SW480 (cell line): ENCODE results near the gene AVEN.

ENCODE experiments used
- DNase-seq: peaks from one replicate; pipeline ENCODE4 v3.0.0-alpha.2; 2016; ENCODE audit warnings: low spot score

AVEN gene

DNA sequence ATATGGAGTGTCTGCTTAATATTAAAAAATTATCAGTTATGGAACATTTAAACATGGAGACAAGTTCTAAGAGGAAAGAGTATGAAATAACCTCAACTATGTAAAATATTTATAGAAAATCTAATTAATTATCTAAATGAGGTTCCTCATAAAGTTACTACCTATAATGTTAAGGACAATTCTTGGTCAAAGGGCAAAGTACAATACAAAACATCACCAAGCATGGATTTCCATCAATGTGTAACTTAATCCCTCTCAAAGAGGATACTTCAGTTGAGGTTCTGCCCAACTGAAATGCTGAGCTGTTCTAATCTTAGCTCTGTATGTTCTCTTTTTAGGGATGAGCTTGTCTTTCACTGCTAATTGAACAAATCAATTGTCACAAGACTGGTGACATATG is 126.7 kb downstream of the AVEN start:
- DNase-seq: no peak

DNA sequence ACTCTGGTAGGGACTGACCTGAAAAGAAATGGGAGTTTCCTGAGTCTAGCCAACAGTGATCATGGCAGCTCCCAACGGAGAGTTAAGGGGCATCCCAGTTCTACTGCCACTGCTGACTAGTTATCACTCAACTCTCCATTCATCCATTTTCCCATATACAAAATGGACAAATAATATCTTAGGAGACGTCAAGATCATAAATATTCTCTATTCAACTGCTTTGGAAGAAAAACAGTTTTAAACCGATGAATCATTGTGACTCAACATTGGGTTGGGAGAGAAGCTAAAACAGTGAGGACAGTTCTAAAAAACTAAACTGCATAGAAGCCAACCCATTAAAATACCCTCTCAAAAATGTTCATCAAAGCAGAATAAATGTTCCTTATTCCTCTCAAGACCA is 128.3 kb downstream of the AVEN start:
- no peak for DNase-seq

DNA sequence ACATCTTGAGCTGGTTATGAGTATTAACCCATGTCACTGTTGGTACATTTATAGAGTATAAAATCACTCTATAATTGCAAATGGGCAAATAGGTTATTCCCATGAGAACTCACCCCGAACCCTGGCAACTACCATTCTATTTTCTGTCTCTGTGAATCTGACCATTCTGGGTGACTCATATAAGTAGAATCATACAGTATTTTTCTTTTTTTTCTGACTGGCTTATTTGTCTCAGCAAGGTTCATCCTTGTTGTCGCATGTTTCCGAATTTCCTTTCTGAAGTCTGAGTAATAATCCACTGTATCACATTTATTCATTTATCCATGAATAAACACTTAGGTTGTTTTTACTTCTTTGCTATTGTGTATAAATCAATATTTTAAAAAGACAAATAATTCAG is 130.6 kb downstream of the AVEN start:
- no peak for DNase-seq

DNA sequence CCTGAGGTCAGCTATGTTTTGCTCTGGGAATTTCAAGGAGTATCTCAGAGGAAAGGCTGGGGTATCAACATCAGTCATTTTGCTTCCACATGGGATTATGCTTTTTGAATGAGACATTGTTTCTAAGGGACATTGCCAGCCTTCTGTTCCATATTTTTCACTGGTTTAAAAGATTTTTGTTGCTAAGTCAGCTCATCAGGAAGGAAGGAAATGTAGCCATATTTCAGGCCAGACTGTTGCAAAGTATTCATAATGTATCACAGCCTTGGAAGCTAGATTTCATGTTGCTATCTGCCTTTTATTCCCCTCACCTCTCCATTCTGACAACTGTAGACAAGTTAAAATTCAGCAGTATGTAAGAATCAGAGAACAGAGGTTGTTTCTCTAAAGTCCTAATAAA is 131.7 kb downstream of the AVEN start:
- no peak for DNase-seq

DNA sequence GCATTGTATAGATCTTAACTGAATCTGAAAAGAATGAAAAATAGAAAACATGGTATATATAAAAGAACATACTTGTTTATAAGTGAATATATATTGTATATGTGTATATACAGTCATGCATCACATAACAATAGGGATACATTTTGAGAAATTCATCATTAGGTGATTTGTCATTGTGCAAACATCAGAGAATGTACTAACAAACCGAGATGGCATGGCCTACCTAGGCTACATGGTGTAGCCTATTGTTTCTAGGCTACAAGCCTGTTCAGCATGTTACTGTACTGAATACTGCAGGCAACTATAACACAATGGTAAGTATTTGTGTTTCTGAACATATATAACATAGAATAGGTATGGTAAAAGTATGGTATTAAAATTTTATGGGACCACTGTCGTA is 135.3 kb downstream of the AVEN start:
- DNase-seq: no peak

DNA sequence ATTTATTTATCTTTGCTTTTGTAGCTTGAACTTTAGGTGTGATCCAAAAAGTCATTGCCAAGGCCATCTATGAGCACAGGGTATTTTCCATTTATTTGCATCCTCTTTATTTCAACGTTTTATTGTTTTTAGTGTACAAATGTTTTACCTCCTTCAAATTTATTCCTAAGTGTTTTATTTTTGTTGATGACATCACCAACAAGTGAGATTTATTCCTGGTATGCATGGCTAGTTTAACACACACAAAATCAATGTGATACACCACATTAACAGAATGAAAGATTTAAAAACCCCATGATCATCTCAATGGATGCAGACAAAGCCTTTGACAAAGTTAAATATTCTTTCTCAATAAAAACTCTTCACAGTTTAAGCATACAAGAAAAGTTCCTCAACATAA is 137.0 kb downstream of the AVEN start:
- no peak for DNase-seq

DNA sequence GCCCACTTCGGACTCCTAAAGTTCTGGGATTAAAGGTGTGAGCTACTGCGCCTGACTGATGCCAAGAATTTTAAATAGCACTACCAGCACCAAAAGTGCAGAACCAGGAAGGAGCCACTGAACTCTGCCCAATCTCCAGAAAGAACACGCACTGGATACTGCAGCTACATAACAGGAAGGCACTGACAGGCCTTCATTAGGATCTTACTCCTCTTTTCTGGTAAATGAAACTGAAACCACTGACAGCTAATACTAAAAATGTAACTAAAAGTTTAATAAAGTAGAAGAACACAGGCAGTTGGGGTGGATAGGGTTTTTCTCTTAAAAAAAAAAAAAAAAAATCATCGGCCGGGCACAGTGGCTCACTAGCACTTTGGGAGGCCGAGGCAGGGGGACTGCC is 144.8 kb downstream of the AVEN start:
- DNase-seq: no peak

DNA sequence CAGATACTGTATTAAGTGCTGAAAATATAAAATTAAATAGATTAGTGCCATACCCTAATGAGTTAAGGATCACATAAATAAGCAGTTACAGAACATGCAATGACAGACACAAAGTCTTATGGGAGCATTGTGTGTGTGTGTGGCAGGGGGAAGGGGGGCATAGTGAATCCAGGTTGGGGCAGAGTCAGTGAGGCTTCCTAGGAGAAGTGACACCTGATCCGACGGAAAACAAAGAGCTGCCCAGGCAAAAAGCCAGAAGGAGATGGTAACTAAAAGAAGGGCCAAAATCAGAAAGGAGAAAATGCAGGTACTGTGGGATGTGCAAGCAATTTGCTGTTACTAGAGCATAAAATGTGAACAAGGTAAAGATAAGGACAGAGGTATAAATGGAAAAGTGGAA is 150.8 kb downstream of the AVEN start:
- DNase-seq: no peak

DNA sequence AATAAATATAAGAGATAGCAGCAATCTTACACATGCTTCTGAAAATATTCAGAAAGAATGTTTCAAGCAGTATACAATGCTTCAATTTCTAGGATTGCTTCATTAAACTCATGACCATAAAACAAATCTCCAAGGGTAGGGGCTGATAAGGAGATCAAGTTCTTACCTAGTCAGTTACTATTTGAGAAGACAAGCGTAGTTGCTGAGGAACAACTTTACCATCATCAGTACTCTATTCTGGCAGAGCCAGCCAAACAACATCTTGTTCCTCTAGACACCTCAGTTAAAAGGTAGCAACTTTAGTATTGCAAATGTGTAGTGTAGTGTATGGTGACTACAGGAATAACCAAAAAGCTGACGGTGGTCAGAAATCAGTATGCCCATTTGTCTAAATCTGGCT is 156.1 kb downstream of the AVEN start:
- no peak for DNase-seq

DNA sequence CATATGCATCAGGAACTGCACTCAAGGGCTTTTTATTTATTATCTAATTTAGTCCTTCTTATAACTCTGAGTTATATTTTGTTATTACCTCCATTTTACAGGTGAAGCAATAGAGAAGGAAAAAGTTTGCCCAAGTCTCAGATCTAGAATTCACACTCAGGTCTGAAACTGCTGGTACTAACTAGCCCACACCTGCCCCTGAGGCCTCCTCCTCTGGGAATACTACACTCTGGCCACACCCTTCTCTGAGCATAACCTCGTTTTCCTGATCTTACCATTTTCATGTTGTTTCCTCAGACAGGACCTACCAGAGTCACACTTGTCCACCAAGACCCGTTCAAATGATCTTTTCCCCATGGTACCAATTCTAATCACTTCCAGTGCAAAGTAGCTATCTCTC is 164.8 kb downstream of the AVEN start:
- no peak for DNase-seq

DNA sequence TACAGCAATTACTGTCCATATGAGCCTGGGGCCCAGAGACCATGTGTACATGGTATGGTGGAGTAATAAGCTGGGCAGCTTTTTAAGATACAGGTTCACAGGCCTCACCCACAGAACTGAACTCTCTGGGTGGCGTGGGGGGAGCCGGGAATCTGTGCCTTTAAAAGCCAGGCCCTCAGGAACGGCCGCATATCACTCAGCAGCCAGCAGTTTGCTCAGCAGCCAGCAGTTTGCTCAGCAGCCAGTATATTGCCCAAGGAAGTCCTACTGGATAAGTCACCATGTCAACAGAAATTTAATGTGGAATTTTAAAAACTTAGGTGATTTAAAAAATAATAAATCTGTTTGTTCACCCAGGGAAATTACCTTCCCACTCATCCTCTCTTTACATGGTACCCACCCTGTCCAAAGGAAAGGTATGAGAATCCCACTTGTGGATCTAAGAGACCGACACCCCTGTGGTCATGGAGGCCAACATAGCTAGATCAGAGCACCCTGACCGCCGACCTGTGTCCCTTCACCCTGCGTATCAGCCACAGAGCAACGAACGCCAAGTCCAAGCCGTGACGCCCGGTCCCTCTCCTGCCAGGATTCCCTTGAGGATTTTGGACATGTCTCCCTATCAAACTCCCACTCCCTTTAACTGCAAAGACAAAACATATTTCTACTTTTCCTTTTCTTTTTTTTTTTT is 166.4 kb downstream of the AVEN start:
- DNase-seq: no peak

DNA sequence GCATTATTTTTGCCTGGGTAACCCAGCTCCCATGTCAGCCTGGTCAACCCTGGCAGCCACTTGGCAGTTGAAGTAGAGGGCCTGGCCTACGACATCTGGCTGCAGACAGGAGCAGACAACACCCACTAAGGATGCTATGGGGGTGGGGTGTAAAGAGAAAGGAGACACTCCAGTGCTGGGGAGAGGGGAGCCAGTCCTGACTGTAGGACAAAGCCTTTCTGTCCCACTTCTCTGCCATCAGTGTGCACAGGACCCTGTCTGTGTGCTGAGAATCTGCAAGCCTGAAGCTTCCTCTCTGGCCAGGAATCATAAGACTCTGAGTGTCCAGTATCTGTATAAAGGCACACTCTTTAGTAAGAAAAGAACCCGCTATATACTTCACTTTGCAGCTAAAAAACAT is 167.0 kb downstream of the AVEN start:
- DNase-seq: no peak

DNA sequence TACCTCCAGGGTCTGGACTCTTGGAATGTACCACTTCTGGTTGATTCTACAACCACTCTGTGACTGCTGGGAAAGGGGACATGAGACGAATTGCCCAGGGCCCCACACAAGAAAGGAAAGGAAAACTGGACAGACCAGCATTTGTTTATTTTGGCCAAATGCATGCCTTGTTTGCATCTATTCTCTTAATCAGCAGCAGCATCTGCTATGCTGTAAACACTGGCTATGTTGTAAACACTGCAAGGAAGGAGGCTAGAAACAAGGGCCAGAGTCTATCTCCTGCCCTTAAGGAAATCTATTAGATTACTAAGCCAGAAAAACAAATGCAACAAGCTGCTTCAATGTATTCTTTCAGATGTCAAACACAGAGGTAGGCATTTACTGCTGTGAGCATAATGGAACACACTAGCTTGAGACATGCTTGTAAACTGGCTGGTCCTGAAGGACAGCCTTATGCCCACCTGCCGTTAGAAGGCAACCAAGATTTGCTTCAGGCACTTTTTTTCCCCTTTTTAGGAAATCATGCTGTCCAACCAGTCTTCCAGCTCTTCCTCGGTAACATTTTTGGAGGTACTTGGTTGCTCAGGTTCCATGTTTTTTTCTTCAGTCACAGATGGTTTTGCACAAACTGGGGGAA is 172.8 kb downstream of the AVEN start:
- DNase-seq: no peak

DNA sequence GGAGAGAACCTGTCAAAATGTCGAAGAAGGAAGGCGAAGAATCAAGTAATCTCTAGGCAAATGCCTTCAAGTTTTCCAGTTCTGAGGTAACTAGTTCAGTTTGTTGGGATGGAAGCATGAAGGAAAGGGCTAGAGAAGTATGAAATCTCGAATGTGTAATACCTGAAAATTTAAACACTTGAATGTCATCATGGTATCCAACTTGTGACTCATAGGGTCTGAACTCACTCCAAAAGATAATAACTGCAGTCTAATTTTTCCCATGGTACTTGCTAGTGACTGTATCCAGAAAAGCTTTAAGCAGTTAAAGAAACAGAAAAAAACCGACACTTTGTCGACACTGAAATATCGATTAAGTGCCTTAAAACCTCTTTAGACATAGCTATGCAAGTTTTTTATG is 173.6 kb downstream of the AVEN start:
- DNase-seq: no peak

DNA sequence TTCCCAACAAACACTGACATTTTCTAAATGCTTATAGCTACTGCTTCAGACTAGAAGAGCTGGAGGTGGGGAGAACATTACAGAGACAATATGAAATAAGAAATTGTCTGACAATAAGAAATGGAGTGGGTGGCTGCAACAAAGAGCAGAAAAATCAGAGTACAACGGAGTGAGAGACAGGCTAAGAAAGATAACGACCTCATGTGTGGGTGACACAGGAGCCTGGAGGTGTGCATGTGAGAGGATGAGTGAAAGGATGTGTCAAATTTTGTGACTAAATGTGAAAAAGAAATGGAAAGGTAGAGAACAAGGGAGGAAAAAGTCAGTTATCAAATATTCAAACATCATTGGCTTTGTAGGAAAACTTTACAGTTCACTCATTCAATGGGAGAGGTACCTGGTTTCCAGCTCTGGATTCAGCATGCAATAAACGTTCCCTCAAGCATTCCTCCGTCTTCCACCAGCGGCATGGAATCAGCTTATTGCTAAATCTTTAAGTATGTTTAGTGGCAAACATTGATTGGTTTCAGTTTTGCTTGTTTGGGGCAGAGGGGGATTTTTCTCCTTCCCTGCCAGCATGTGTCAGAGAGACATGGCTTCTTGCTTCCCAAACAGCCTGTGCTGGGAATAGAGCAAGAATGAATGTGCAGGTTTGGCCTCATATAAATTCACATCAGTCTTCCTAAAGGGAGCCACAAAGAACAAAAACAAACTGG is 174.5 kb downstream of the AVEN start:
- no peak for DNase-seq

DNA sequence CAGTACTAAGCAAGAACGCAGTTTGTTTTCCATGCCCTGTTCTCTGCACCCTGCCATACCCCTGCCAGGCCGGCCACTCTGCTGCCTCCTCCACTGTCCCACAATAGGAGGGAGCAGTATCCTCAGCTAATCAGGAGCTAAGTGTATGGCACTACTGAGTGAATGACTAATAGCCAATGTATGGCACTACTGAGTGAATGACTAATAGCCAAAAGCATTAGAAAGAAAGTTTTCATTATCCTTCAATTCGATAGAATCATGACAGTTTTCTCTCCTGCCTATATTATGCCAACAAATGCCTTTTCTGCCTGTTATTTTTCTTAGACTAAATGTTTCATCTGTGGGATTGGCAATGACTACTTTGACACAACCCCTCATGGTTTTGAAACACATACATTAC is 178.2 kb downstream of the AVEN start:
- no peak for DNase-seq

DNA sequence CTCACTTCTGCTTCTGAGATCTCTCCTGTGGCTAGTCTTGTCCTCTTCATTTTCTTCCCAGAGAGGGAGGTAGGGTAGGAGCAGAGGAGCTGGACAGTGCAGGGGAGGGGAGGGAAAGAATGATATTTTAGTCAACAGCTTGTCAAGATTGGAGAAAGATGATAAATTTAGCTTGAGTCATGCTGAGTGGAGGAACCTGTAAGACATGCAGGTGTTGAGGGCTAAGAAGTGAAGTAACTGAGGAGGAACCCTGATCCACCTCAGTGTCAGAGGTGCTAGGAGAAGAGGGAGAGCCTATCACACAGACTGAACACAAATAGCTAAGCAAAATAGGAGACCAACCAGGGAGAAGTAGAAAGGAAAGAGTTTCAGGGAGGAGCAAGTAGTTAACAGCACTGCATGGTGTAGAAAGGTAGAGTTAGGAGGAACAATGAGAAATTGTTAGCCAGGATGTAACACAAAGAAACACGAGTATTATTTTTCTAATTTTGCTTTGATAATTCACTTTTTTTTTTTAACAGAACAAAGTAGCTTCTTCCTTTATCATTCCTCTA is 178.9 kb downstream of the AVEN start:
- no peak for DNase-seq

DNA sequence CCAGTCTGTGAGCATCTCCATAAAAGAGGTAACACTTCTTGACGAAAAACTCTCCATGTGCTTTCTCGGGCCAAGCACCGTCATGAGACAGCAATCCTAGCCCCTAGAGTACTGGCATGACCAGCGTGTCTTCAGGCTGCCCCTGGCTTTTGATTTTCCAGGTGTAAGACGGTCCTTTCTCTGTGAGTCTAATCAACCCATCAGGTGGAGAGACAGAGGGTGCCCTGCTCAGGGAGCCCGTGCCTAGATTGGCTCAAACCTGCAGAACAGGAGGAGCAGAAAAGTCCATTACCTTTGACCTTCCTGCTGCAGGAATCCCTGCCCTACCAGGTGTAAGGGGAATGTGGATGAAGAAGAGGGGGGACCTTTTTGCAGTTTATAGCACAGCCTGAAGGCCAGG is 180.2 kb downstream of the AVEN start:
- no peak for DNase-seq

DNA sequence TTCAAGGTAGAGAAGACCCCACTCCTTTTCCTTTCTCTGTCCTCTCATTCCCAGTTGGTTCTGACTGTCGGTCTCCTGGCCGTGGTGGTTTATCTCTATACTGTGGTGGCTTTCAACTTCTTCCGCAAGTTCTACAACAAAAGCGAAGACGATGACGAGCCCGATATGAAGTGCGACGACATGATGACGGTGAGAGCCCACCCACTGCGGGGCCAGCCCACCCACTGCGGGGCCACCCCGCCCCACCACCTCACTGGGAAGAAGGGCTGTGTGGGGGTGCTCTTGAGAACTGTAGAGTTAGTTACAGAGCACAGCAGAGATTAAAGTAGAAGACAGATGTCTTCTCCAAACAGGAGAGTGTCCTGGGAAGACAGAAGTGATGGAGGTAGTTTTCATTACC is 181.3 kb downstream of the AVEN start:
- no peak for DNase-seq

DNA sequence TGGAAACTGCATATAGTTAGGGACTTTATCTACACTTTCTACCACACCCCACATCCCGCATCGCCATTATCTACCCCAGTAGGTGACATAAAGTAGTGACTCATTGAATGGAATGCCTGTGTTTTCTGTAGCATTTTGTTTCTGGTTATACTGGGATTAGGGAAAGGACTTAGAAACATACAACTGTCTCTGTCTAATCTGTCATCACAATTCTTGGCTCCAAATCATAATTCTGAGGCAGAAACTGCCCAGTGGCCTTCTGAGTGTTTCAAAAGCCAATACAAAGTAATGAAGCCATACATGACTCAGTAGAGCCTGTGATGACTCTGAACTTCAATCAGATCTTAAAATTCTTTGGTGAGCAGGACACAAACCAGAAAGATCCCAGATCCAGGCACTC is 186.4 kb downstream of the AVEN start:
- peak; percentile 15 for DNase-seq

DNA sequence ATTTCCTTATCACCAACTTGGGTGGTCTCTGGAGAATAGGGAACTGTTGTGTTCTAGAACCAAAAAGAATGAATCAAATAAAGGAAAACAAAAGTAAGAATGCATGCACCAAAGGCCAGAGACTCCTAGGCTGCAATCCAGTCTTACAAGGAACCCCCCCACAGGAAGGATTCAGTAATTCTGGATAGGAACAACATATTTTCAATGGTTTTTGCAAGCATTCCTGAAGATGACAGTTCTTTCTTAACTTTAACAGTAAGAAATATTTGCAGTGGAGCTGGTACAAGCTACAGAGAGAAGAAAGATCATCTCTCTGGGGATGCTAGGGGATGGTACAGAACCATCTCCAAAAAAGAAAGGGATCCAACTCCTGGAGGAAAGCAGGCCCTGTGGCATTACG is 186.9 kb downstream of the AVEN start:
- no peak for DNase-seq

DNA sequence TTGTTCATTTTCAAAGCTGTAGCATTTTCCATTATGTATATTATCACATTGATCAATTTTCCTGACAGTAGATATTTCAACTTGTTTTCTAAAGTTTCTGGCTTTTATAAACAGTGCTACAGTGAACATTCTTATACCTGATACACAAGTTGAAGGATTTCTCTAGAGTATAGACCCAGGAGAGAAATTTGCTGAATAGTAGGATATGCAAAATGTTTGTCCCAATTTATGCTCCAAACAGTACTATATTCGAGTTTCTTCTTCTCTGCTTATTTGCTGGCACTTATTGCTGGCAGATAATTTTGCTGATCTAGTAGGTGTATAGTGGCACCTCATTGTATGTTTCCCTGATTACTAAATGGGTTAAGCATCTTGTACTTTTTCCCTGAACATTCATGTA is 187.9 kb downstream of the AVEN start:
- DNase-seq: no peak

DNA sequence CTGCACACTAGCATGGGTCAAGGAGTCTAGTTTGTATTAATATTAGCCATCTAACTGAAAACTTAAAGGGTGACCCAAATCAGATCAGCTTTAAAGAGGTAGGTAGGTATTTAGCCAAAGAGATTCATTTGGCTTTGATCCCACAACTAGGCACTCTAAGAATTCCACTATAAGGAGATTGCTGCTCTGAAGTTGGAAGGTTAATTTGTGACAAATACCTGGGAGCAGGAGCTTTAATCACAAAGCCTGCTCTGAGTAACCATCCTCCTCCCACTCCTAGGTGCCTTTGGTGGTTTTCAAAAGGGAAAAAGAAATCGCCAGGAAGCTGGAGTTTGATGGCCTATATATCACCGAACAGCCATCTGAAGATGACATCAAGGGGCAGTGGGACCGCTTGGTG is 191.0 kb downstream of the AVEN start:
- DNase-seq: no peak
